T-cell (primary cell): ENCODE measurements around the gene PLA2G5. TPM values are rescaled to one million over a fixed set of nuclear protein-coding genes. Genes with fewer than 3 reads are reported as not detected.

Experiments used
- ATAC-seq, 4 experiments: fragments of 200-7000 bp in 3 of 4; fragments of 150-1000 bp in 1 of 4; cut with Tn5 transposase; replicated peaks in 1 of 4; 1 replicate in 3 of 4; 2 replicates in 1 of 4; pipeline ENCODE4 v1.10.0; 2021; ENCODE audit warnings: moderate library complexity in 3 of 4, mild to moderate bottlenecking in 2 of 4, moderate number of reproducible peaks in 1 of 4
- CTCF ChIA-PET, 2 donors: fragments of 300-600 bp; sonication (Branson Sonifier 250); formaldehyde crosslinking; loops; one replicate each; lab custom pipeline; 2022; ENCODE audit warnings: antibody characterized with exemption in 2 of 2; lab: Charles Lee
- POLR2A ChIA-PET, 2 donors: fragments of 300-600 bp; sonication (Branson Sonifier 250); formaldehyde crosslinking; loops; one replicate each; lab custom pipeline; 2022; ENCODE audit warnings: antibody characterized with exemption in 2 of 2; lab: Charles Lee
- DNase-seq, 35 experiments: peaks; one replicate each; pipeline versions ENCODE4 v3.0.0 to v3.0.0-alpha.2; 2013 to 2023
- H3K27ac ChIP-seq: one replicate; pipeline ENCODE4 v1.5.1; 2013; ENCODE audit warnings: low read length
- H3K27me3 ChIP-seq, 2 experiments: replicated peaks in 1 of 2; 1 replicate in 1 of 2; 2 replicates in 1 of 2; pipeline versions ENCODE4 v1.6.1 to v1.7.0; 2013; ENCODE audit warnings: low read length in 1 of 2, mixed read lengths in 1 of 2; ENCODE audit not compliant: control insufficient read depth in 2 of 2, insufficient read depth in 2 of 2; ENCODE audit errors: extremely low read depth in 1 of 2
- H3K36me3 ChIP-seq, 2 donors: 1 replicate in 1 of 2; 2 replicates in 1 of 2; pipeline versions ENCODE4 v1.6.1 to v1.7.0; 2013; ENCODE audit warnings: low read length in 1 of 2; ENCODE audit not compliant: control insufficient read depth in 2 of 2, insufficient read depth in 1 of 2; ENCODE audit errors: extremely low read depth in 1 of 2
- H3K4me1 ChIP-seq, 2 experiments: 1 replicate in 1 of 2; 2 replicates in 1 of 2; pipeline versions ENCODE4 v1.6.1 to v1.7.0; 2013; ENCODE audit warnings: low read length in 2 of 2, mixed read lengths in 1 of 2; ENCODE audit not compliant: insufficient read depth in 2 of 2, control insufficient read depth in 1 of 2; ENCODE audit errors: extremely low read depth in 1 of 2
- H3K4me3 ChIP-seq, 2 donors: 1 replicate in 1 of 2; 2 replicates in 1 of 2; pipeline versions ENCODE4 v1.5.1 to v1.7.0; 2013; ENCODE audit warnings: mild to moderate bottlenecking in 2 of 2, low read length in 1 of 2, moderate library complexity in 1 of 2; ENCODE audit not compliant: control insufficient read depth in 1 of 2; ENCODE audit errors: extremely low read depth in 1 of 2
- H3K9me3 ChIP-seq: 2 replicates; pipeline ENCODE4 v1.7.0; 2013
- H3K27ac Mint-ChIP-seq, 2 donors: one replicate each; pipeline ENCODE4 v1.8.0; 2020 to 2021; ENCODE audit warnings: mild to moderate bottlenecking in 2 of 2, mixed read lengths in 2 of 2
- H3K27me3 Mint-ChIP-seq, 2 donors: one replicate each; pipeline ENCODE4 v1.8.0; 2021 to 2022; ENCODE audit warnings: mixed read lengths in 2 of 2
- H3K36me3 Mint-ChIP-seq: one replicate; pipeline ENCODE4 v1.8.0; 2021; ENCODE audit warnings: mixed read lengths
- H3K4me1 Mint-ChIP-seq, 3 donors: one replicate each; pipeline ENCODE4 v1.8.0; 2020 to 2022; ENCODE audit warnings: mixed read lengths in 3 of 3, mild to moderate bottlenecking in 1 of 3
- H3K4me3 Mint-ChIP-seq, 3 donors: one replicate each; pipeline ENCODE4 v1.8.0; 2020 to 2022; ENCODE audit warnings: mild to moderate bottlenecking in 3 of 3, mixed read lengths in 3 of 3, moderate library complexity in 3 of 3
- H3K9me3 Mint-ChIP-seq, 3 donors: one replicate each; pipeline ENCODE4 v1.8.0; 2020 to 2022; ENCODE audit warnings: mixed read lengths in 3 of 3
- WGBS: methylation state at CpG from one replicate; pipeline ENCODE4 v1.1.5; 2013; ENCODE audit warnings: missing lambda C conversion rate; ENCODE audit not compliant: insufficient coverage; 5-methylcytosine and 5-hydroxymethylcytosine counted together
- total RNA-seq, 35 experiments: library from RNA in 6 of 35; stranded (reverse) in 6 of 35; fragments of 120-200 nt in 1 of 35; gene quantifications; one replicate each; pipeline versions ENCODE4 v1.2.1 to v1.2.4 and lab custom pipeline; 2013 to 2026

PLA2G5 gene
- total RNA-seq, 5 donors from 2014 or later (not counting 1 experiment from before 2014, with no cell fraction given) = not detected

- H3K36me3 Mint-ChIP-seq = no peaks in the 10 kb centered on the region
- CTCF ChIA-PET = no interaction called here
- 100% methylated on average over 2 of the region's 3 CpGs for WGBS
Observed at GRCh38 chr1:20136249-20136648, 66.3 kb downstream of the PLA2G5 start.

GRCh38 chr1:20137055-20137454 lies 67.1 kb downstream of the PLA2G5 start:
- ChIA-PET CTCF (no interaction called here), POLR2A (no interaction called here)
- Histone ChIP-seq H3K27me3 (peaks cover 0 to 21% of the 10 kb centered on the region in 2 experiments), H3K4me1 (no peaks in the 10 kb centered on the region), H3K9me3 (no peaks in the 10 kb centered on the region), H3K4me3 (no peak overlapping the region), H3K27ac (no peak overlapping the region), H3K36me3 (no peaks in the 10 kb centered on the region)
- ATAC-seq (no peak), DNase-seq (no peak)
- Mint-ChIP-seq H3K9me3 (peaks cover 0 to 3% (median 0%) of the 10 kb centered on the region in 3 donors), H3K27ac (no peak overlapping the region), H3K36me3 (no peaks in the 10 kb centered on the region), H3K4me1 (no peaks in the 10 kb centered on the region), H3K27me3 (peaks cover 16 to 22% of the 10 kb centered on the region in 2 donors), H3K4me3 (no peak overlapping the region)
- 85% methylated on average over 4 of the region's 4 CpGs for WGBS

More at GRCh38 chr1:20136249-20136648, 66.3 kb downstream of the PLA2G5 start:
- Histone ChIP-seq H3K36me3 (no peaks in the 10 kb centered on the region), H3K4me1 (no peaks in the 10 kb centered on the region), H3K4me3 (no peak overlapping the region), H3K27me3 (peaks cover 0 to 17% of the 10 kb centered on the region in 2 experiments), H3K27ac (no peak overlapping the region), H3K9me3 (no peaks in the 10 kb centered on the region)
- Mint-ChIP-seq H3K27ac (no peak overlapping the region), H3K9me3 (peaks cover 0 to 3% (median 0%) of the 10 kb centered on the region in 3 donors), H3K27me3 (peaks cover 16 to 23% of the 10 kb centered on the region in 2 donors), H3K4me1 (no peaks in the 10 kb centered on the region), H3K4me3 (no peak overlapping the region)
- no peak for DNase-seq
- POLR2A ChIA-PET = no interaction called here
- no peak for ATAC-seq

- DNase-seq (no peak), ATAC-seq (no peak)
- no peak overlapping the region for H3K4me3 Mint-ChIP-seq
- Histone ChIP-seq H3K4me1 (no peaks in the 10 kb centered on the region), H3K4me3 (no peak overlapping the region), H3K9me3 (no peaks in the 10 kb centered on the region), H3K27me3 (peaks cover 0 to 24% of the 10 kb centered on the region in 2 experiments), H3K27ac (no peak overlapping the region), H3K36me3 (no peaks in the 10 kb centered on the region)
- POLR2A ChIA-PET = no interaction called here
- no peak overlapping the region for H3K27ac Mint-ChIP-seq
- H3K9me3 Mint-ChIP-seq = no peaks in the 10 kb centered on the region
- CTCF ChIA-PET = no interaction called here
- 100% methylated on average over 1 of the region's 1 CpG for WGBS
- H3K4me1 Mint-ChIP-seq = no peaks in the 10 kb centered on the region
- no peaks in the 10 kb centered on the region for H3K36me3 Mint-ChIP-seq
- peaks cover 16 to 19% of the 10 kb centered on the region in 2 donors for H3K27me3 Mint-ChIP-seq
Observed at GRCh38 chr1:20137604-20138003, 67.6 kb downstream of the PLA2G5 start.

- ATAC-seq (no peak), DNase-seq (no peak)
- no peak overlapping the region for H3K27ac ChIP-seq
- WGBS = 100% methylated on average over 1 of the region's 6 CpGs
- ChIA-PET POLR2A (no interaction called here), CTCF (no interaction called here)
- no peaks in the 10 kb centered on the region for H3K36me3 ChIP-seq
- no peaks in the 10 kb centered on the region for H3K4me1 ChIP-seq
- H3K9me3 ChIP-seq = no peaks in the 10 kb centered on the region
- Mint-ChIP-seq H3K27ac (no peak overlapping the region), H3K27me3 (peaks cover 16% of the 10 kb centered on the region in 2 donors), H3K4me1 (no peaks in the 10 kb centered on the region), H3K4me3 (no peak overlapping the region), H3K9me3 (no peaks in the 10 kb centered on the region), H3K36me3 (no peaks in the 10 kb centered on the region)
- H3K4me3 ChIP-seq = no peak overlapping the region
- peaks cover 0 to 29% of the 10 kb centered on the region in 2 experiments for H3K27me3 ChIP-seq
Observed at GRCh38 chr1:20138346-20138745, 68.4 kb downstream of the PLA2G5 start.

- Mint-ChIP-seq H3K4me3 (no peak within 1 kb of the TSS), H3K4me1 (no peaks in the 10 kb centered on the region), H3K27ac (no peak within 1 kb of the TSS), H3K9me3 (no peaks in the 10 kb centered on the region), H3K27me3 (peaks cover 11 to 16% of the 10 kb centered on the region in 2 donors), H3K36me3 (no peaks in the 10 kb centered on the region)
- no peaks in the 10 kb centered on the region for H3K9me3 ChIP-seq
- DNase-seq = no peak
- no peak for ATAC-seq
- H3K4me1 ChIP-seq = no peaks in the 10 kb centered on the region
- ChIA-PET CTCF (no interaction called here), POLR2A (no interaction called here)
- H3K27me3 ChIP-seq = peaks cover 0 to 28% of the 10 kb centered on the region in 2 experiments
- H3K4me3 ChIP-seq = no peak within 1 kb of the TSS
- no peak within 1 kb of the TSS for H3K27ac ChIP-seq
- 69% methylated on average over 4 of the region's 9 CpGs for WGBS
- no peaks in the 10 kb centered on the region for H3K36me3 ChIP-seq
Observed at GRCh38 chr1:20138961-20139550, 69.1 kb downstream of the PLA2G5 start, which contains the start of gene PLA2G2F. TSS of gene PLA2G2F (plus strand) at chr1:20139323. CDS start at chr1:20139428, 105 bp downstream.

GRCh38 chr1:20139776-20140612 lies 70.0 kb downstream of the PLA2G5 start:
- Mint-ChIP-seq H3K9me3 (no peaks in the 10 kb centered on the region), H3K4me1 (no peaks in the 10 kb centered on the region), H3K4me3 (no peak overlapping the region), H3K27ac (no peak overlapping the region), H3K27me3 (peaks cover 9 to 16% of the 10 kb centered on the region in 2 donors), H3K36me3 (no peaks in the 10 kb centered on the region)
- Histone ChIP-seq H3K9me3 (no peaks in the 10 kb centered on the region), H3K36me3 (no peaks in the 10 kb centered on the region), H3K4me3 (no peak overlapping the region), H3K4me1 (no peaks in the 10 kb centered on the region), H3K27ac (no peak overlapping the region), H3K27me3 (peaks cover 0 to 31% of the 10 kb centered on the region in 2 experiments)
- WGBS = 72% methylated on average over 7 of the region's 13 CpGs
- DNase-seq = no peak
- ChIA-PET CTCF (no interaction called here), POLR2A (no interaction called here)
- ATAC-seq = no peak
